H1 (cell line): ENCODE results near the gene LSM7. TPM values are rescaled to one million over a fixed set of nuclear protein-coding genes. Genes with fewer than 3 reads are reported as not detected.

ENCODE experiments used
- ASH2L ChIP-seq: fragments of 200-600, 300-600 bp; sonication (generic); IDR thresholded peaks from one replicate; pipeline ENCODE4 v1.7.1; 2017; ENCODE audit warnings: low read length
- BCL11A ChIP-seq, 2 experiments: IDR thresholded peaks; one replicate each; pipeline ENCODE4 v1.6.1; 2011; ENCODE audit warnings: low read depth in 2 of 2, low read length in 2 of 2, mild to moderate bottlenecking in 2 of 2
- CTCF ChIP-seq, 3 experiments: IDR thresholded peaks; 1 replicate in 2 of 3; 2 replicates in 1 of 3; pipeline versions ENCODE4 v1.5.1 to v1.6.1; 2011; ENCODE audit warnings: low read length in 3 of 3, mild to moderate bottlenecking in 3 of 3, inconsistent platforms in 2 of 3, low read depth in 1 of 3, moderate library complexity in 1 of 3; ENCODE audit not compliant: insufficient read depth in 1 of 3; ENCODE audit errors: control extremely low read depth in 1 of 3
- EZH2 ChIP-seq: fragments of 200-600 bp; sonication (generic); IDR thresholded peaks from 2 replicates; pipeline ENCODE4 v1.7.1; 2012; ENCODE audit warnings: low read depth, mild to moderate bottlenecking, moderate library complexity, low read length, inconsistent platforms; ENCODE audit not compliant: severe bottlenecking
- JUN ChIP-seq: IDR thresholded peaks from 2 replicates; pipeline ENCODE4 v1.6.1; 2011; ENCODE audit warnings: low read depth, mild to moderate bottlenecking, improper control_type of control experiment, low read length
- PHF8 ChIP-seq: fragments of 200-600 bp; sonication (generic); conservative IDR thresholded peaks from 2 replicates; pipeline ENCODE4 v1.7.1; 2012; ENCODE audit warnings: low read depth, mild to moderate bottlenecking, inconsistent platforms, low read length, moderate library complexity
- POU5F1 ChIP-seq: IDR thresholded peaks from 2 replicates; pipeline ENCODE4 v1.6.1; 2011; ENCODE audit warnings: low read depth, mild to moderate bottlenecking, low read length, moderate library complexity
- SP1 ChIP-seq: IDR thresholded peaks from 2 replicates; pipeline ENCODE4 v1.6.1; 2011; ENCODE audit warnings: low read depth, low read length
- YY1 ChIP-seq: IDR thresholded peaks from 2 replicates; pipeline ENCODE4 v1.6.1; 2011; ENCODE audit warnings: low read depth, mild to moderate bottlenecking, low read length
- polyA plus RNA-seq, 7 experiments: library from polyadenylated mRNA; depleted of rRNA in 3 of 7; stranded (reverse) in 5 of 7; unstranded in 2 of 7; fragments of >200 nt in 5 of 7; fragments of 200-250 nt in 2 of 7; gene quantifications; 1 replicate in 5 of 7; 2 replicates in 1 of 7; 4 replicates in 1 of 7; pipeline versions ENCODE4 v1.2.1 to v1.2.3, GENCODE V29; 2011 to 2013; ENCODE audit warnings: missing spikeins in 2 of 7, mixed read lengths in 2 of 7
- total RNA-seq: library from RNA; stranded (reverse); fragmentation: NEBNext Ultra II Directional; extraction: Animal tissue kit (Norgen Biotek cat#: 25700); gene quantifications from 2 replicates; pipeline ENCODE4 v1.2.1, GENCODE V29; 2021

The LSM7 gene
- total and polyA plus RNA-seq, 2 of the 8 experiments (the other 6 are each of a cell fraction or from before 2014, with no cell fraction given), result 228 to 1,335 TPM

DNA sequence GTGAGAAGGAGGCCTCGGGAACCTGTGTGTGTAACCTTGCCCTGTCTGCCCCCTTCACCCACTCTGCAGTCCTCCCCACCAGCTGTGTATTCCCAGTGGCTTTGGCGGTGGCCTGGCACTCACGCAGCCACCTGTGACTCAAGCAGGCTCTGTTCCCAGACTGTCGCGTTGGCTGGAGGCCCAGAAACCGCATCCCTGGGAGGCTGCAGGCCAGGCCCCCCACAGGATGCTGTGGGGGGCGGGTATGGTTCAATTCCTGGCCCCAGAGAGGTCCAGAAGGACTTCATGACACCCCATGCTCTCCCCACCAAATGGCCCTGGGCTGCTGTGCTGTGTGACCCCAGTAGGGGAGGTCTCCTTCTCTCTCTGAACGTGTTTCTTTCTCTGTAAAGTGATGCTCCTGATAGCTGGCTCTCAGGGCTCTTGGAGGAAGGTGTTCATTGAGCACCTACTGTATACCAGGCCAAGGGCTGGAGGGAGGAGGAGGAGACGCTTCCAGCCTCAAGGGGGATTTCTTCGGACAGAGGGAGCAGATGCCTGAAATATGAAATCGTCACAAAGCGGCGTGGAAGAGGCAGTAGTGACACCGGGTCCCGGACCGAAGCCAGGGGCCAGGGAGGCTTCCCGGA is 18.5 kb downstream of the LSM7 start (continued):
- TF ChIP-seq EZH2 (no peak), CTCF (IDR thresholded peaks at IDR 0.05; ENCODE audit: control extremely low read depth in 1 of 3, insufficient read depth in 1 of 3, low read depth in 1 of 3, low read length in 3 of 3) (no peak), ASH2L (no peak), SP1 (no peak), YY1 (no peak), PHF8 (no peak), POU5F1 (no peak), BCL11A (IDR thresholded peaks at IDR 0.05; ENCODE audit: low read depth in 2 of 2, low read length in 2 of 2) (no peak), JUN (no peak)
